GM19468 (cell line): Measurements from ENCODE around the gene DNA2.

Experiments used
- ATAC-seq: cut with Tn5 transposase; IDR thresholded peaks from one replicate; pipeline ENCODE4 v1.9.1; 2021; ENCODE audit warnings: mild to moderate bottlenecking, moderate library complexity, moderate number of reproducible peaks; ENCODE audit not compliant: unreplicated experiment; ENCODE audit errors: extremely low read depth

Gene DNA2

GRCh38 chr10:68365611-68366010 is 106.2 kb downstream of the DNA2 start:
- ATAC-seq = no peak

GRCh38 chr10:68364101-68364886 is 107.5 kb downstream of the DNA2 start:
- ATAC-seq = no peak
